Liver (tissue), 9 donors: ENCODE data around the gene PPP1R12C. TPM values are rescaled to one million over a fixed set of nuclear protein-coding genes. Genes with fewer than 3 reads are reported as not detected.

Source experiments
- DNase-seq: peaks from one replicate; pipeline ENCODE4 v3.0.0-alpha.2; 2017; ENCODE audit warnings: low spot score
- H3K27ac ChIP-seq, 2 donors: one replicate each; pipeline ENCODE4 v1.7.0; 2013; ENCODE audit warnings: inconsistent platforms in 2 of 2, low read length in 2 of 2, control low read depth in 1 of 2, low read depth in 1 of 2, mild to moderate bottlenecking in 1 of 2
- H3K27me3 ChIP-seq, 4 donors: one replicate each; pipeline versions ENCODE4 v1.6.1 to v1.7.0; 2013; ENCODE audit warnings: low read length in 3 of 4, inconsistent platforms in 1 of 4, mild to moderate bottlenecking in 1 of 4, moderate library complexity in 1 of 4; ENCODE audit not compliant: control insufficient read depth in 4 of 4, insufficient read depth in 4 of 4
- H3K36me3 ChIP-seq, 4 donors: one replicate each; pipeline versions ENCODE4 v1.6.1 to v1.7.0; 2013; ENCODE audit warnings: low read length in 3 of 4, mild to moderate bottlenecking in 3 of 4, low read depth in 1 of 4, moderate library complexity in 1 of 4; ENCODE audit not compliant: control insufficient read depth in 4 of 4, insufficient read depth in 3 of 4
- H3K4me1 ChIP-seq, 4 donors: one replicate each; pipeline versions ENCODE4 v1.6.1 to v1.7.0; 2013; ENCODE audit warnings: low read length in 3 of 4, mild to moderate bottlenecking in 3 of 4, moderate library complexity in 1 of 4; ENCODE audit not compliant: control insufficient read depth in 4 of 4, insufficient read depth in 4 of 4
- H3K4me3 ChIP-seq, 3 donors: one replicate each; pipeline versions ENCODE4 v1.6.1 to v1.7.0; 2013; ENCODE audit warnings: low read length in 3 of 3, control low read depth in 1 of 3, low read depth in 1 of 3, mild to moderate bottlenecking in 1 of 3
- H3K9ac ChIP-seq, 2 donors: one replicate each; pipeline ENCODE4 v1.7.0; 2013; ENCODE audit warnings: low read length in 2 of 2, mild to moderate bottlenecking in 2 of 2, moderate library complexity in 2 of 2, control low read depth in 1 of 2, low read depth in 1 of 2
- H3K9me3 ChIP-seq, 4 donors: one replicate each; pipeline versions ENCODE4 v1.6.1 to v1.7.0; 2013; ENCODE audit warnings: low read length in 3 of 4; ENCODE audit not compliant: control insufficient read depth in 4 of 4
- ATF3 ChIP-seq: IDR thresholded peaks from 2 replicates; pipeline ENCODE4 v1.6.1; 2016; ENCODE audit warnings: antibody characterized with exemption
- CTCF ChIP-seq: fragments of 150-350 bp; IDR thresholded peaks from 2 replicates; pipeline ENCODE4 v1.5.1; 2017; ENCODE audit warnings: improper control_type of control experiment, low read depth, low read length; ENCODE audit not compliant: missing input control
- EGR1 ChIP-seq, 2 donors: IDR thresholded peaks; 2 replicates each; pipeline ENCODE4 v1.6.1; 2016 to 2018; ENCODE audit warnings: antibody characterized with exemption in 2 of 2, low read depth in 2 of 2
- FOXA1 ChIP-seq: IDR thresholded peaks from 2 replicates; pipeline ENCODE4 v1.6.1; 2016; ENCODE audit warnings: antibody characterized with exemption
- FOXA2 ChIP-seq: IDR thresholded peaks from 2 replicates; pipeline ENCODE4 v1.6.1; 2016; ENCODE audit warnings: antibody characterized with exemption
- GABPA ChIP-seq, 2 donors: IDR thresholded peaks in 1 of 2; conservative IDR thresholded peaks in 1 of 2; 2 replicates each; pipeline ENCODE4 v1.6.1; 2016; ENCODE audit warnings: antibody characterized with exemption in 2 of 2, mild to moderate bottlenecking in 1 of 2, moderate library complexity in 1 of 2
- HNF4A ChIP-seq, 2 donors: conservative IDR thresholded peaks; 2 replicates each; pipeline ENCODE4 v1.6.1; 2016; ENCODE audit warnings: antibody characterized with exemption in 2 of 2, mild to moderate bottlenecking in 2 of 2
- HNF4G ChIP-seq: IDR thresholded peaks from 2 replicates; pipeline ENCODE4 v1.6.1; 2016; ENCODE audit warnings: antibody characterized with exemption
- JUND ChIP-seq, 2 donors: IDR thresholded peaks; 2 replicates each; pipeline ENCODE4 v1.6.1; 2016; ENCODE audit warnings: antibody characterized with exemption in 2 of 2
- NR2F2 ChIP-seq: IDR thresholded peaks from 2 replicates; pipeline ENCODE4 v1.6.1; 2016; ENCODE audit warnings: antibody characterized with exemption
- RAD21 ChIP-seq, 2 donors: IDR thresholded peaks; 2 replicates each; pipeline ENCODE4 v1.6.1; 2016; ENCODE audit warnings: antibody characterized with exemption in 2 of 2, mild to moderate bottlenecking in 2 of 2
- REST ChIP-seq: IDR thresholded peaks from 2 replicates; pipeline ENCODE4 v1.6.1; 2016; ENCODE audit warnings: antibody characterized with exemption, mild to moderate bottlenecking
- RXRA ChIP-seq, 2 donors: IDR thresholded peaks; 2 replicates each; pipeline ENCODE4 v1.6.1; 2017 to 2018; ENCODE audit warnings: antibody characterized with exemption in 2 of 2, mild to moderate bottlenecking in 1 of 2
- TAF1 ChIP-seq: conservative IDR thresholded peaks from 2 replicates; pipeline ENCODE4 v1.6.1; 2016; ENCODE audit warnings: antibody characterized with exemption, mild to moderate bottlenecking
- YY1 ChIP-seq: IDR thresholded peaks from 2 replicates; pipeline ENCODE4 v1.6.1; 2016; ENCODE audit warnings: antibody characterized with exemption, mild to moderate bottlenecking
- ZBTB33 ChIP-seq: IDR thresholded peaks from 2 replicates; pipeline ENCODE4 v1.6.1; 2016; ENCODE audit warnings: antibody characterized with exemption
- WGBS: extraction: QIAGEN DNeasy Blood & Tissue Kit; methylation state at CpG from one replicate; pipeline ENCODE4 v1.1.7; 2013; 5-methylcytosine and 5-hydroxymethylcytosine counted together
- polyA plus RNA-seq, 2 donors: library from polyadenylated mRNA; stranded (reverse) in 1 of 2; unstranded in 1 of 2; fragments of 200-250 nt in 1 of 2; fragments of >200 nt in 1 of 2; fragmentation: Nextera tagmentation in 1 of 2; extraction: Ambion mirVana in 1 of 2; gene quantifications; one replicate each; pipeline versions ENCODE4 v1.2.1 to v1.2.3, GENCODE V29; 2013 to 2015
- total RNA-seq, 2 donors: library from RNA; depleted of rRNA; stranded (reverse); fragments of >200 nt; gene quantifications; one replicate each; pipeline ENCODE4 v1.2.3, GENCODE V29; 2014
- donor health status: healthy.
- donor health status: healthy.
- donor health status: healthy.
- donor health status: healthy.
- donor health status: healthy.

PPP1R12C gene
- total and polyA plus RNA-seq, 4 donors, result 7.4 to 35.8 (median 24.9) TPM

GRCh38 chr19:55165952-55166529 is 48.6 kb upstream of the PPP1R12C start:
- Histone ChIP-seq H3K4me1 (peaks cover 0 to 10% (median 0%) of the 10 kb centered on the region in 4 donors), H3K36me3 (no peaks in the 10 kb centered on the region), H3K27me3 (peaks cover 3 to 9% (median 6%) of the 10 kb centered on the region in 4 donors), H3K27ac (no peak overlapping the region), H3K9ac (no peak overlapping the region), H3K4me3 (peak overlapping the region; percentile 18 to 45 (median 36)), H3K9me3 (no peaks in the 10 kb centered on the region)
- TF ChIP-seq RAD21 (IDR thresholded peaks at IDR 0.05), result peak in 1 of 2 donors; percentile 11
- no peak for TF ChIP-seq JUND (IDR thresholded peaks at IDR 0.05)
- TF ChIP-seq CTCF, result peak; percentile 15
- WGBS, result 6% methylated on average over 34 of the region's 34 CpGs
- DNase-seq, result peak; percentile 57

- no peak for TF ChIP-seq RAD21 (IDR thresholded peaks at IDR 0.05)
- TF ChIP-seq FOXA2, result no peak
- no peak for TF ChIP-seq EGR1 (IDR thresholded peaks at IDR 0.05; ENCODE audit: low read depth in 2 of 2)
- TF ChIP-seq NR2F2, result no peak
- no peak for TF ChIP-seq RXRA (IDR thresholded peaks at IDR 0.05)
- 35% methylated on average over 61 of the region's 61 CpGs for WGBS
- no peak overlapping the region for H3K4me3 ChIP-seq
- no peaks in the 10 kb centered on the region for H3K36me3 ChIP-seq
- peaks cover 3 to 4% (median 3%) of the 10 kb centered on the region in 4 donors for H3K27me3 ChIP-seq
- no peaks in the 10 kb centered on the region for H3K9me3 ChIP-seq
- no peak overlapping the region for H3K27ac ChIP-seq
- no peak for DNase-seq
- no peak overlapping the region for H3K9ac ChIP-seq
- H3K4me1 ChIP-seq, result peaks cover 0 to 6% (median 0%) of the 10 kb centered on the region in 4 donors
Measured at GRCh38 chr19:55161571-55162322, 44.3 kb upstream of the PPP1R12C start.

GRCh38 chr19:55160986-55161365 is 43.5 kb upstream of the PPP1R12C start:
- H3K27me3 ChIP-seq, result peaks cover 3 to 4% (median 3%) of the 10 kb centered on the region in 4 donors
- no peak for DNase-seq
- no peak overlapping the region for H3K4me3 ChIP-seq
- WGBS, result 28% methylated on average over 32 of the region's 32 CpGs
- no peak overlapping the region for H3K27ac ChIP-seq
- H3K4me1 ChIP-seq, result no peaks in the 10 kb centered on the region
- no peaks in the 10 kb centered on the region for H3K36me3 ChIP-seq
- H3K9me3 ChIP-seq, result no peaks in the 10 kb centered on the region
- H3K9ac ChIP-seq, result no peak overlapping the region
- no peak for TF ChIP-seq ATF3
- no peak for TF ChIP-seq TAF1
- no peak for TF ChIP-seq NR2F2
- TF ChIP-seq FOXA2, result no peak
- TF ChIP-seq YY1, result no peak
- no peak for TF ChIP-seq EGR1 (IDR thresholded peaks at IDR 0.05; ENCODE audit: low read depth in 2 of 2)
- no peak for TF ChIP-seq ZBTB33
- no peak for TF ChIP-seq HNF4A (conservative IDR thresholded peaks at IDR 0.05)
- TF ChIP-seq FOXA1, result no peak
- TF ChIP-seq RXRA (IDR thresholded peaks at IDR 0.05), result no peak
- TF ChIP-seq HNF4G, result no peak
- no peak for TF ChIP-seq CTCF
- no peak for TF ChIP-seq REST
- TF ChIP-seq RAD21 (IDR thresholded peaks at IDR 0.05), result no peak
- no peak for TF ChIP-seq GABPA (IDR thresholded peaks at IDR 0.05 in 1 of 2, conservative IDR thresholded peaks at IDR 0.05 in 1 of 2)
